ENCODE data around the gene ZNF385A.

DNA sequence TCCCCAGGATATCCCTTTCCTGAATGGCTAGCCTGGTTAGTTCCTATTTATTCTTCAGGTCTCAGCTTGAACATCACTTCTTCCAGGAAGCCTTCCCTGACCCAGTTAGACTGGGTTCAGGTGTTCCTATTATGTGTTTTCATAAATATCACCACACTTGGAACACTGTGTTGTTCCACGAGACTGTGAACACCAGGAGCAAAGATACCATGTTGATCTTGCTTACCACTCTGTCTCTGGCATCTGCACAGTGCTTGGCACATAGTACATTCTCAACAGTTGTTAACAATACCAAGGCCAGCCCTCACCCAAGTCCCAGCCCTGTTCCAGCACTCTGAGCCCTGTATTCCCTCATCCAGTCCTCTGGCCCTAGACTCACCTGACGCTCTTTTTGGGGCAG is 13.7 kb upstream of the ZNF385A start:
- TF ChIP-seq POLR2A (IDR thresholded peaks at IDR 0.05) = no peak
- TF ChIP-seq, protein P1, sequence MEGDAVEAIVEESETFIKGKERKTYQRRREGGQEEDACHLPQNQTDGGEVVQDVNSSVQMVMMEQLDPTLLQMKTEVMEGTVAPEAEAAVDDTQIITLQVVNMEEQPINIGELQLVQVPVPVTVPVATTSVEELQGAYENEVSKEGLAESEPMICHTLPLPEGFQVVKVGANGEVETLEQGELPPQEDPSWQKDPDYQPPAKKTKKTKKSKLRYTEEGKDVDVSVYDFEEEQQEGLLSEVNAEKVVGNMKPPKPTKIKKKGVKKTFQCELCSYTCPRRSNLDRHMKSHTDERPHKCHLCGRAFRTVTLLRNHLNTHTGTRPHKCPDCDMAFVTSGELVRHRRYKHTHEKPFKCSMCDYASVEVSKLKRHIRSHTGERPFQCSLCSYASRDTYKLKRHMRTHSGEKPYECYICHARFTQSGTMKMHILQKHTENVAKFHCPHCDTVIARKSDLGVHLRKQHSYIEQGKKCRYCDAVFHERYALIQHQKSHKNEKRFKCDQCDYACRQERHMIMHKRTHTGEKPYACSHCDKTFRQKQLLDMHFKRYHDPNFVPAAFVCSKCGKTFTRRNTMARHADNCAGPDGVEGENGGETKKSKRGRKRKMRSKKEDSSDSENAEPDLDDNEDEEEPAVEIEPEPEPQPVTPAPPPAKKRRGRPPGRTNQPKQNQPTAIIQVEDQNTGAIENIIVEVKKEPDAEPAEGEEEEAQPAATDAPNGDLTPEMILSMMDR (IDR thresholded peaks at IDR 0.05) = no peak
- TF ChIP-seq EP300 (IDR thresholded peaks at IDR 0.05) = no peak

Measured in tibial nerve (tissue), 4 donors.